ENCODE data around the gene TICRR.

DNA sequence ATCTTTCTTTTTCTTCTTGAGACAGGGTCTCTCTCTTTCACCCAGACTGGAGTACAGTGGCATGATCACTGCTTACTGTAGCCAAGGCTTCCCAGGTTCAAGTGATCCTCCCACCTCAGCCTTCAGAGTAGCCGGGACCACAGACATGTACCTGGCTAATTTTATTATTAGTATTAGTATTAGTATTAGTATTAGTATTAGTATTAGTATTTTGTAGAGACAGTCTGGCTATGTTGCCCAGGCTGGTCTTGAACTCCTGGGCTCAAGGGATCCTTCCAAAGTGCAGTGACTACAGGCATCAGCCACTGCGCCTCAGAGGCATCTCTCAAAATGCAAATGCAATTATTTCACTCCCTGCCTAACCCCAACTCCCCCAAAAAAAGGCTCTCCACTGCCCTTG lies 78.3 kb downstream of the TICRR start:
- TF ChIP-seq, protein P1, sequence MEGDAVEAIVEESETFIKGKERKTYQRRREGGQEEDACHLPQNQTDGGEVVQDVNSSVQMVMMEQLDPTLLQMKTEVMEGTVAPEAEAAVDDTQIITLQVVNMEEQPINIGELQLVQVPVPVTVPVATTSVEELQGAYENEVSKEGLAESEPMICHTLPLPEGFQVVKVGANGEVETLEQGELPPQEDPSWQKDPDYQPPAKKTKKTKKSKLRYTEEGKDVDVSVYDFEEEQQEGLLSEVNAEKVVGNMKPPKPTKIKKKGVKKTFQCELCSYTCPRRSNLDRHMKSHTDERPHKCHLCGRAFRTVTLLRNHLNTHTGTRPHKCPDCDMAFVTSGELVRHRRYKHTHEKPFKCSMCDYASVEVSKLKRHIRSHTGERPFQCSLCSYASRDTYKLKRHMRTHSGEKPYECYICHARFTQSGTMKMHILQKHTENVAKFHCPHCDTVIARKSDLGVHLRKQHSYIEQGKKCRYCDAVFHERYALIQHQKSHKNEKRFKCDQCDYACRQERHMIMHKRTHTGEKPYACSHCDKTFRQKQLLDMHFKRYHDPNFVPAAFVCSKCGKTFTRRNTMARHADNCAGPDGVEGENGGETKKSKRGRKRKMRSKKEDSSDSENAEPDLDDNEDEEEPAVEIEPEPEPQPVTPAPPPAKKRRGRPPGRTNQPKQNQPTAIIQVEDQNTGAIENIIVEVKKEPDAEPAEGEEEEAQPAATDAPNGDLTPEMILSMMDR (IDR thresholded peaks at IDR 0.05; ENCODE audit: borderline replicate concordance, extremely low read depth, low read length, poor library complexity, severe bottlenecking): no peak
- no peak for TF ChIP-seq EZH2 (IDR thresholded peaks at IDR 0.05; ENCODE audit: borderline replicate concordance, low read depth, low read length, severe bottlenecking)
